BJ (cell line): ENCODE data around the gene PFN1. TPM values are rescaled to one million over a fixed set of nuclear protein-coding genes. Genes with fewer than 3 reads are reported as not detected.

ENCODE experiments used
- CTCF ChIA-PET: fragments of 350-600 bp; formaldehyde crosslinking; extraction: SDS; loops from one replicate; lab custom pipeline; 2021; ENCODE audit warnings: antibody characterized with exemption, inconsistent platforms; lab: Yijun Ruan, JAX
- POLR2A ChIA-PET: fragments of 300-600 bp; sonication (Branson Sonifier 250); formaldehyde crosslinking; extraction: SDS; loops from one replicate; lab custom pipeline; 2021; ENCODE audit warnings: antibody characterized with exemption; lab: Charles Lee
- DNase-seq: peaks from one replicate; pipeline ENCODE4 v3.0.0-alpha.2; 2011; ENCODE audit warnings: low read depth
- H3K27me3 ChIP-seq: 2 replicates; pipeline ENCODE4 v1.6.0; 2011; ENCODE audit warnings: low read length; ENCODE audit not compliant: control insufficient read depth, insufficient read depth
- H3K36me3 ChIP-seq: 2 replicates; pipeline ENCODE4 v1.5.1; 2011; ENCODE audit warnings: low read length; ENCODE audit not compliant: control insufficient read depth, insufficient read depth
- H3K4me3 ChIP-seq: 2 replicates; pipeline ENCODE4 v1.5.1; 2011; ENCODE audit warnings: low read depth, mild to moderate bottlenecking, control low read depth, low read length
- CTCF ChIP-seq: IDR thresholded peaks from 2 replicates; pipeline ENCODE4 v1.5.1; 2011; ENCODE audit warnings: low read depth, mild to moderate bottlenecking, control low read depth, inconsistent platforms, low read length, moderate library complexity; ENCODE audit not compliant: insufficient read depth
- polyA plus RNA-seq: library from polyadenylated mRNA; depleted of rRNA; stranded (reverse); fragments of >200 nt; gene quantifications from 2 replicates; pipeline ENCODE4 v1.2.3, GENCODE V29; 2011

PFN1 gene
- polyA plus RNA-seq, 1 experiment, result 1,791 TPM

DNA sequence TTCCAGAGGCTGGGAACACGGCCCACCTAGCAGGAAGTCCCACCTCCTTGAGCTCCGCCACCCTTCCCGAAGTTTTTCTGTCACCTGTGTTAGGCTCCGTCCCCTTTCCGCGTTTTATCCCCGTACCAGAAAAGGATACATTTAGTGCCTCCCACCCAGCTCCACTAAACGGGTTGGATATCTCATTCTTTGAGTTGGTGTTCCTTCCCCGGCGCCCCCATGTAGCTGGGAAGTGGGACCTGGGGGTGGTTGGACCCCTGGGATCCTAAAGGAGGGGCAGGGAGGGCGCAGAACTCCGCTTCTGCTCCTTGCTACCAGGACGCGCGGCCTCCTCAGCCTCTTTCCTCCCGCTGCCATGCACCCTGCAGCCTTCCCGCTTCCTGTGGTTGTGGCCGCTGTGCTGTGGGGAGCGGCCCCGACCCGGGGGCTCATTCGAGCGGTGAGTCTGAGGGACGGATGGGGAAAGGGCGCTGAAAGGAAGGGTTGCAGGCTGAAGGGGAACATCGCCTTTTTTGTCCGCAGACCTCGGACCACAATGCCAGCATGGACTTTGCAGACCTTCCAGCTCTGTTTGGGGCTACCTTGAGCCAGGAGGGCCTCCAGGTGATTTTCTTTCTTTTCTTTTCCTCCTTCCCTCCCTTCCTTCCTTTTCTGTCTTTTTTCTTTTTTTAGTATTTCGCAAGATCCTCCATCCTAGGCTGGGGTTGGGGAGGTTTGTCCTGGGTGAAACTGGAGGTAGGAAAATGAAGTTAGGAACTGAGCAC, 7.6 kb downstream of the PFN1 start:
- no peak for TF ChIP-seq CTCF
- Histone ChIP-seq H3K4me3 (peak overlapping the region; percentile 72), H3K27me3 (no peaks in the 10 kb centered on the region), H3K36me3 (peaks cover 27% of the 10 kb centered on the region)
- DNase-seq, result no peak
- ChIA-PET CTCF (interaction anchor here (0.6 to 2.7 kb wide), 10 partner anchors 12 to 55 kb away, joined by 3 to 17 read pairs (median 4); partner anchors contain the start of genes CAMTA2 and CHRNE), POLR2A (interaction anchor here (0.6 to 1.7 kb wide), 4 partner anchors 8 to 31 kb away, joined by 3 to 9 read pairs (median 5); partner anchors contain the start of gene SPAG7)

DNA sequence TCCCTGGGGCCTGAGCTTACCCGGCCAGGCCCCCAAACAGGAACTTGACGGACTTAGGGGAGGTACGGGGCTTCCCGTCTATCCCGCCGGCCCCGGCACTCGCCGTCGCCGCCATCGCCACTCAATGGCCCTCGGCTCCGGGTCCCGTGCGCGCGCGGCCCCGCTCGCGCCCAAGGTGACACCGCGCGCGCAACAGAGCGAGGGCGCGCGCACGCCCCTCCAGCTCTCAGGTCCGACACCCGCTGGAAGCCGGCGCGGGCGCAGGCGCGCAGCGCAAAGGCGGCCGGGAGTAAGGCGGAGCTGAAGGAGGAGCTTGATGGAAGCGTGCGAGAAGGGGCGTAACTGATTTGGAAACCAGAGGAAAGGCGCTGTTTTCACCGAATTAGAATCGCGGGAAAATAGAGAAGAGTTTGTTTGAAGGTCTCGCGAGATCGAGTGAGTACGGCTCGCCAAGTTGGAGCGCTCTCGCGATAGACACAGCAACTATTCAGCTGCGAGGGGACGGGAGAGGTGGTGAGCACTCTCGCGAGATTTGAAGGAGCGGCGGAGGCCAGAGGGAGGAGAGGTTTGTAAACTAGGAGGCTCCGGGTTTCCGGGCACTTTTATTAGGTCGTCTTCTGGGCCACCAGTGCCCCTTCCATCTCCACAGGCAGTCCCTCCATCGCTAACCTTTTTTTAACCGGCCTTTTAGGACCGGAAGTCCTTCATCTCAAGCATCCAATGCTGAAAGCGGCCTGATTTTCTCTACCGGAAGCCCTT, 8.4 kb downstream of the PFN1 start, which contains the start of the genes RNF167 and SLC25A11:
TSS of gene RNF167 (plus strand) at position 473 of the 759 bp plus-strand sequence. CDS start 642 bp downstream, outside the sequence.
TSS of gene SLC25A11 (minus strand) at position 251 of the 759 bp plus-strand sequence. CDS start at position 115, 136 bp downstream.
- Histone ChIP-seq H3K27me3 (no peaks in the 10 kb centered on the region), H3K4me3 (peak within 1 kb of the TSS; percentile 72), H3K36me3 (peaks cover 25% of the 10 kb centered on the region)
- ChIA-PET CTCF (interaction anchor here (0.6 to 2.7 kb wide), 14 partner anchors 13 to 122 kb away, joined by 3 to 17 read pairs (median 4); partner anchors contain the start of genes CAMTA2, CHRNE, INCA1 and KIF1C), POLR2A (interaction anchor here (0.6 to 1.7 kb wide), 5 partner anchors 9 to 31 kb away, joined by 3 to 9 read pairs (median 3); partner anchors contain the start of gene SPAG7)
- peak; percentile 99 for DNase-seq
- TF ChIP-seq CTCF, result no peak

GRCh38 chr17:4939546-4939795, 8.9 kb downstream of the PFN1 start:
- H3K4me3 ChIP-seq, result peak overlapping the region; percentile 72
- DNase-seq, result no peak
- TF ChIP-seq CTCF, result no peak
- peaks cover 22% of the 10 kb centered on the region for H3K36me3 ChIP-seq
- no peaks in the 10 kb centered on the region for H3K27me3 ChIP-seq
- ChIA-PET POLR2A (interaction anchor here (0.7 to 1.7 kb wide), 3 partner anchors 12 to 30 kb away, joined by 3 to 9 read pairs (median 3); partner anchors contain the start of gene SPAG7), CTCF (interaction anchor here (1.0 to 2.7 kb wide), 9 partner anchors 14 to 123 kb away, joined by 3 to 17 read pairs (median 5); partner anchors contain the start of genes CAMTA2, INCA1 and KIF1C)

DNA sequence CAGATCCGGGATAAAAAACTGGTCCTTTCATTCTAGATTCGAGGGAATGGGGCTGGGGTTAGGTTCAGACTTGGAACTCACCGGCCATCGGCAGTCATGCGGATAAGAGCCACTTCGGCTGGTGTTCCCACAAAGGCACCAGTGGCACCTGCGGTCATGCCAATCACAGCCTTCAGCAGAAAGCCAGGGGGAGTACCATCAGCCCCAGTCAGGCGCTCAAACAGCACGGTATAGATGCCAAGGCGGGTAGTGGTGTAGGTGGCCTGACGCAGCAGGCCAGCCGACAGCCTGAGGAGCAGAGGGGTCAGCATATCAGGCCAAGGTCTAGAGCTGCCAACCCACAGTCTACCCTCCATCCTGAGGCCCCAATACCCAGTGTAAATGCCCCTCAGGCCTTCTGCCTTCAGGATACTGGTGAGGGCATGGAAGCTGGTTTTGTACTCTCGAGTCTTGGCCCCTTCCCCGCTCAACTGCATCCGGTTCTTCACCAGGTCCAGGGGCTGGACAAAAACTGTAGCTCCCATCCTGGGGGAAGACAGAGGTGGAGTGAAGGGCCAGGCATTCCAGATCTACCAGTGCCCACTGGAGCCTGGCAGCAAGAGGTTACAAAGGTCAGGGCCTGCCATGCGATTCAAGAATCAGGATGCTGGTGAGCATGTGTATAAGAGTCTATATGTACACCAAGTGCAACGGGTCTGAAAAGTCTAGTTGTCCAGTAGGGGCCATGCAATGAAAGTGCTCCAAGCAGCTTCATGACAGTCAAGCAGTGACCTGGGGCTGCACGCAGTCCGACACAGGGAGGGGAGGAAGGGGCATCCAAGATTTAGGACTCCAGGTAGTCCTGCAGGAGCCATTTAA, 9.4 kb downstream of the PFN1 start:
- DNase-seq, result no peak
- ChIA-PET POLR2A (interaction anchor here (1.7 kb wide), 1 partner anchor 28 kb away, joined by 9 read pairs; the partner anchor contains the start of gene SPAG7), CTCF (interaction anchor here (1.0 to 2.7 kb wide), 7 partner anchors 22 to 123 kb away, joined by 3 to 17 read pairs (median 5); partner anchors contain the start of genes CAMTA2, INCA1 and KIF1C)
- peaks cover 21% of the 10 kb centered on the region for H3K36me3 ChIP-seq
- no peak for TF ChIP-seq CTCF
- H3K27me3 ChIP-seq, result no peaks in the 10 kb centered on the region
- H3K4me3 ChIP-seq, result peak overlapping the region; percentile 72
